Bronchial epithelial cell (primary cell): Measurements from ENCODE around the gene PRMT7. TPM values are rescaled to one million over a fixed set of nuclear protein-coding genes. Genes with fewer than 3 reads are reported as not detected.
A peak's percentile ranks its signal among the peaks of the same experiment; 100 is the strongest.

ENCODE experiments used
- DNase-seq: peaks from one replicate; pipeline ENCODE4 v3.0.0-alpha.2; 2010; ENCODE audit warnings: low read depth
- FAIRE-seq: peaks from 2 replicates; lab custom pipeline; 2011; peaks lifted over from hg19 to GRCh38; lab: Jason Lieb, UNC
- H3K27me3 ChIP-seq: 2 replicates; pipeline ENCODE4 v1.5.1; 2011; ENCODE audit warnings: low read length; ENCODE audit not compliant: control insufficient read depth, insufficient read depth
- H3K36me3 ChIP-seq: 2 replicates; pipeline ENCODE4 v1.5.1; 2011; ENCODE audit warnings: low read length; ENCODE audit not compliant: control insufficient read depth, insufficient read depth
- H3K4me3 ChIP-seq: 2 replicates; pipeline ENCODE4 v1.5.1; 2011; ENCODE audit warnings: mild to moderate bottlenecking, low read depth, low read length, control low read depth
- total RNA-seq: library from RNA; depleted of rRNA; stranded (reverse); fragments of >200 nt; gene quantifications from 2 replicates; pipeline ENCODE4 v1.2.1, GENCODE V29; 2014
- TF ChIP-seq, protein P1 (sequence below): IDR thresholded peaks from 2 replicates; pipeline ENCODE4 v1.5.1; 2011; ENCODE audit warnings: mild to moderate bottlenecking, moderate library complexity, low read length, control low read depth, inconsistent platforms; ENCODE audit not compliant: insufficient read depth, severe bottlenecking

Gene PRMT7, protein sequence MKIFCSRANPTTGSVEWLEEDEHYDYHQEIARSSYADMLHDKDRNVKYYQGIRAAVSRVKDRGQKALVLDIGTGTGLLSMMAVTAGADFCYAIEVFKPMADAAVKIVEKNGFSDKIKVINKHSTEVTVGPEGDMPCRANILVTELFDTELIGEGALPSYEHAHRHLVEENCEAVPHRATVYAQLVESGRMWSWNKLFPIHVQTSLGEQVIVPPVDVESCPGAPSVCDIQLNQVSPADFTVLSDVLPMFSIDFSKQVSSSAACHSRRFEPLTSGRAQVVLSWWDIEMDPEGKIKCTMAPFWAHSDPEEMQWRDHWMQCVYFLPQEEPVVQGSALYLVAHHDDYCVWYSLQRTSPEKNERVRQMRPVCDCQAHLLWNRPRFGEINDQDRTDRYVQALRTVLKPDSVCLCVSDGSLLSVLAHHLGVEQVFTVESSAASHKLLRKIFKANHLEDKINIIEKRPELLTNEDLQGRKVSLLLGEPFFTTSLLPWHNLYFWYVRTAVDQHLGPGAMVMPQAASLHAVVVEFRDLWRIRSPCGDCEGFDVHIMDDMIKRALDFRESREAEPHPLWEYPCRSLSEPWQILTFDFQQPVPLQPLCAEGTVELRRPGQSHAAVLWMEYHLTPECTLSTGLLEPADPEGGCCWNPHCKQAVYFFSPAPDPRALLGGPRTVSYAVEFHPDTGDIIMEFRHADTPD
- 23.9 and 36.9 TPM in 2 replicates for total RNA-seq

DNA sequence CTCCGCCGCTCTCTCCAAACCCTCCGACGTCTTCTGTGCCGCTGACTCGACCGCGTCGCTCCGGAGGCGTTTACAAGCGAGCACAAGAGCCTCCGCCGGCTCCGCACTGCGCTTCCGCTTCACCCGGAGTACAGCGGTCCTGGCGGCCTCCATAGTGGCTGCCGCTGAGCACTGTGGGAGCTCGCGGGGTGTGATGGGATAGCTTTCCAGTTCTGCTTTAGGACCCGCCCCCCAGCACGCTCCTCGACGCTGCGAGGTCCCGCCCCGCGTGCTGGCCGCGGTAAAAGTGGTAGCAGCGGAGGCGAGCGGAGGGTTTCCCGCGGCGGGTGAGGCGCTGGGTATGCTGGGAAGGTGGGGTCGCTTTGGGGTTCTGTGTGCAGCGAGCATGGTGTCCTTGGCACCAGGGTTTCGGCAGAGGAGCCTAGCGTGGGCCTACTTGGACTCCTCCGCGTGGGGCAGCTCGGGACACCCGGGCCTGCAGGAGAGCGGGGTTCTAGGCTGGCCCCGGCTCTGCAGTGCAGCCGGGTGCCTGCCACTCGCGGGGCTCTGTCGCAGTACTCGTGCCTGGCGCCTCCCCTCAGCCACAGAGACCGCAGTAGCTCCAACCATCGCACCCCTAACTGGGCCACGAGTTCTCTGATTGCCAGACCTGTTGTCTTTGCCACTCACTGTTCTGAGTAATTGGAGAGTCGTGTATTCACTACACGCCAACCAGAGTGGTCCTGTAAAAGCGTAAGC, at the start of gene PRMT7, which contains the start of gene SLC7A6OS:
TSS of gene PRMT7 (plus strand) at position 246 of the 738 bp plus-strand sequence. CDS start 4,961 bp downstream, outside the sequence.
TSS of gene SLC7A6OS (minus strand) at position 173 of the 738 bp plus-strand sequence. CDS start at position 153, 20 bp downstream.
- no peaks in the 10 kb centered on the region for H3K27me3 ChIP-seq
- DNase-seq (peak; percentile 84), FAIRE-seq (no peak)
- peaks cover 9% of the 10 kb centered on the region for H3K36me3 ChIP-seq
- TF ChIP-seq, protein P1, sequence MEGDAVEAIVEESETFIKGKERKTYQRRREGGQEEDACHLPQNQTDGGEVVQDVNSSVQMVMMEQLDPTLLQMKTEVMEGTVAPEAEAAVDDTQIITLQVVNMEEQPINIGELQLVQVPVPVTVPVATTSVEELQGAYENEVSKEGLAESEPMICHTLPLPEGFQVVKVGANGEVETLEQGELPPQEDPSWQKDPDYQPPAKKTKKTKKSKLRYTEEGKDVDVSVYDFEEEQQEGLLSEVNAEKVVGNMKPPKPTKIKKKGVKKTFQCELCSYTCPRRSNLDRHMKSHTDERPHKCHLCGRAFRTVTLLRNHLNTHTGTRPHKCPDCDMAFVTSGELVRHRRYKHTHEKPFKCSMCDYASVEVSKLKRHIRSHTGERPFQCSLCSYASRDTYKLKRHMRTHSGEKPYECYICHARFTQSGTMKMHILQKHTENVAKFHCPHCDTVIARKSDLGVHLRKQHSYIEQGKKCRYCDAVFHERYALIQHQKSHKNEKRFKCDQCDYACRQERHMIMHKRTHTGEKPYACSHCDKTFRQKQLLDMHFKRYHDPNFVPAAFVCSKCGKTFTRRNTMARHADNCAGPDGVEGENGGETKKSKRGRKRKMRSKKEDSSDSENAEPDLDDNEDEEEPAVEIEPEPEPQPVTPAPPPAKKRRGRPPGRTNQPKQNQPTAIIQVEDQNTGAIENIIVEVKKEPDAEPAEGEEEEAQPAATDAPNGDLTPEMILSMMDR = peak; percentile 10
- H3K4me3 ChIP-seq = peak within 1 kb of the TSS; percentile 76

- FAIRE-seq (no peak), DNase-seq (no peak)
- TF ChIP-seq, protein P1 = no peak
- Histone ChIP-seq H3K36me3 (peaks cover 11% of the 10 kb centered on the region), H3K27me3 (no peaks in the 10 kb centered on the region), H3K4me3 (peak overlapping the region; percentile 75)
These were observed 47.2 kb upstream of the PRMT7 start for GRCh38 chr16:68263559-68264127.

- FAIRE-seq (no peak), DNase-seq (peak; percentile 45)
- Histone ChIP-seq H3K27me3 (no peaks in the 10 kb centered on the region), H3K36me3 (peaks cover 8% of the 10 kb centered on the region), H3K4me3 (peak within 1 kb of the TSS; percentile 75)
- TF ChIP-seq, protein P1 = peak; percentile 83
These were observed 46.4 kb upstream of the PRMT7 start, which contains the start of gene SLC7A6 for GRCh38 chr16:68264128-68265077. SLC7A6 (plus strand) TSS chr16:68264526; CDS start chr16:68274727, 10,201 bp downstream.

GRCh38 chr16:68265078-68265920, 45.5 kb upstream of the PRMT7 start:
- Histone ChIP-seq H3K4me3 (peak overlapping the region; percentile 75), H3K36me3 (peaks cover 4% of the 10 kb centered on the region), H3K27me3 (no peaks in the 10 kb centered on the region)
- DNase-seq = peak; percentile 83
- TF ChIP-seq, protein P1 = no peak
- FAIRE-seq = no peak
